K562 (cell line): ENCODE measurements around the gene PRDM16.

ENCODE experiments used
- CTCF ChIP-seq, 3 experiments: IDR thresholded peaks in 2 of 3; conservative IDR thresholded peaks in 1 of 3; 2 replicates each; pipeline ENCODE4 v1.5.1; 2011 to 2012; ENCODE audit warnings: low read length in 3 of 3, mild to moderate bottlenecking in 3 of 3, control low read depth in 2 of 3, improper control_type of control experiment in 1 of 3, inconsistent platforms in 1 of 3, low read depth in 1 of 3, mixed read lengths in 1 of 3, moderate library complexity in 1 of 3; ENCODE audit not compliant: insufficient read depth in 2 of 3
- NR2C2 ChIP-seq, 2 experiments: fragments of 200-800 bp in 1 of 2; sonication (Bioruptor generic) in 1 of 2; sonication (generic) in 1 of 2; formaldehyde crosslinking in 1 of 2; IDR thresholded peaks; 2 replicates each; pipeline versions ENCODE4 v1.6.1 to v1.8.0; 2016 to 2022; ENCODE audit warnings: mild to moderate bottlenecking in 1 of 2, missing compliant biosample characterization in 1 of 2, missing genetic modification characterization in 1 of 2, missing genetic modification reagents in 1 of 2
- RCOR1 ChIP-seq, 2 experiments: IDR thresholded peaks; 2 replicates each; pipeline ENCODE4 v1.6.1; 2012; ENCODE audit warnings: low read depth in 2 of 2, low read length in 2 of 2, borderline replicate concordance in 1 of 2, improper control_type of control experiment in 1 of 2
- REST ChIP-seq, 2 experiments: fragments of 450-650 bp; formaldehyde crosslinking in 1 of 2; IDR thresholded peaks; 2 replicates each; pipeline versions ENCODE4 v1.4.0 to v1.6.1; 2014 to 2020; ENCODE audit warnings: mild to moderate bottlenecking in 2 of 2, borderline replicate concordance in 1 of 2, low read depth in 1 of 2
- ZNF253 ChIP-seq: fragments of 250-450 bp; sonication (Bioruptor Pico); conservative IDR thresholded peaks from 2 replicates; pipeline ENCODE4 v1.6.1; 2021; ENCODE audit warnings: mild to moderate bottlenecking
- ZNF830 ChIP-seq: fragments of 250-450 bp; sonication (Bioruptor Pico); IDR thresholded peaks from 2 replicates; pipeline ENCODE4 v1.5.0; 2021; ENCODE audit warnings: mild to moderate bottlenecking
- TF ChIP-seq, protein P1 (sequence below): sonication (generic); formaldehyde crosslinking; IDR thresholded peaks from 2 replicates; pipeline ENCODE4 v1.8.0; 2023; ENCODE audit warnings: mild to moderate bottlenecking, missing genetic modification reagents
- TF ChIP-seq, protein P2 (sequence below): sonication (generic); formaldehyde crosslinking; IDR thresholded peaks from 2 replicates; pipeline ENCODE4 v1.8.1; 2022; ENCODE audit warnings: missing genetic modification reagents

GRCh38 chr1:3231245-3231644 lies 162.2 kb downstream of the PRDM16 start:
- no peak for TF ChIP-seq NR2C2 (CRISPR knock-in tag; IDR thresholded peaks at IDR 0.05)
- TF ChIP-seq NR2C2 (tag; IDR thresholded peaks at IDR 0.05): no peak
- no peak for TF ChIP-seq CTCF (IDR thresholded peaks at IDR 0.05 in 2 of 3, conservative IDR thresholded peaks at IDR 0.05 in 1 of 3; ENCODE audit: insufficient read depth in 2 of 3, low read depth in 1 of 3, low read length in 3 of 3)
- TF ChIP-seq, protein P1, sequence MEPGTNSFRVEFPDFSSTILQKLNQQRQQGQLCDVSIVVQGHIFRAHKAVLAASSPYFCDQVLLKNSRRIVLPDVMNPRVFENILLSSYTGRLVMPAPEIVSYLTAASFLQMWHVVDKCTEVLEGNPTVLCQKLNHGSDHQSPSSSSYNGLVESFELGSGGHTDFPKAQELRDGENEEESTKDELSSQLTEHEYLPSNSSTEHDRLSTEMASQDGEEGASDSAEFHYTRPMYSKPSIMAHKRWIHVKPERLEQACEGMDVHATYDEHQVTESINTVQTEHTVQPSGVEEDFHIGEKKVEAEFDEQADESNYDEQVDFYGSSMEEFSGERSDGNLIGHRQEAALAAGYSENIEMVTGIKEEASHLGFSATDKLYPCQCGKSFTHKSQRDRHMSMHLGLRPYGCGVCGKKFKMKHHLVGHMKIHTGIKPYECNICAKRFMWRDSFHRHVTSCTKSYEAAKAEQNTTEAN: no peak
- TF ChIP-seq REST (IDR thresholded peaks at IDR 0.05; ENCODE audit: borderline replicate concordance): no peak
- TF ChIP-seq REST (CRISPR knock-in tag; IDR thresholded peaks at IDR 0.05; ENCODE audit: low read depth): no peak
- TF ChIP-seq, protein P2, sequence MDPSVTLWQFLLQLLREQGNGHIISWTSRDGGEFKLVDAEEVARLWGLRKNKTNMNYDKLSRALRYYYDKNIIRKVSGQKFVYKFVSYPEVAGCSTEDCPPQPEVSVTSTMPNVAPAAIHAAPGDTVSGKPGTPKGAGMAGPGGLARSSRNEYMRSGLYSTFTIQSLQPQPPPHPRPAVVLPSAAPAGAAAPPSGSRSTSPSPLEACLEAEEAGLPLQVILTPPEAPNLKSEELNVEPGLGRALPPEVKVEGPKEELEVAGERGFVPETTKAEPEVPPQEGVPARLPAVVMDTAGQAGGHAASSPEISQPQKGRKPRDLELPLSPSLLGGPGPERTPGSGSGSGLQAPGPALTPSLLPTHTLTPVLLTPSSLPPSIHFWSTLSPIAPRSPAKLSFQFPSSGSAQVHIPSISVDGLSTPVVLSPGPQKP: no peak
- no peak for TF ChIP-seq ZNF253 (CRISPR knock-in tag)
- no peak for TF ChIP-seq ZNF830 (CRISPR knock-in tag)
- TF ChIP-seq RCOR1 (IDR thresholded peaks at IDR 0.05; ENCODE audit: borderline replicate concordance in 1 of 2, low read depth in 2 of 2, low read length in 2 of 2): no peak
